Mesenchymal stem cell (in vitro differentiated cells and primary cell): Measurements from ENCODE around the gene PNRC1.
"Not testable (repeated sequence)": the region's sequence is repeated elsewhere in the genome, so short reads cannot be mapped to it uniquely, and the experiment has no call there.

Experiments used
- DNase-seq: peaks from one replicate; pipeline ENCODE4 v3.0.0-alpha.2; 2013
- H2AFZ ChIP-seq: one replicate; pipeline ENCODE4 v1.6.1; 2013; ENCODE audit warnings: low read depth, mild to moderate bottlenecking, control low read depth, inconsistent platforms, low read length, moderate library complexity
- H2AK5ac ChIP-seq: 2 replicates; pipeline ENCODE4 v1.6.1; 2013; ENCODE audit warnings: low read length, moderate library complexity, mild to moderate bottlenecking, inconsistent platforms; ENCODE audit not compliant: severe bottlenecking
- H2BK120ac ChIP-seq: one replicate; pipeline ENCODE4 v1.6.1; 2013; ENCODE audit warnings: low read depth, mild to moderate bottlenecking, inconsistent platforms, low read length, moderate library complexity
- H2BK12ac ChIP-seq, 2 experiments: one replicate each; pipeline ENCODE4 v1.6.1; 2013; ENCODE audit warnings: inconsistent platforms in 2 of 2, low read length in 2 of 2, mild to moderate bottlenecking in 2 of 2, moderate library complexity in 2 of 2, control low read depth in 1 of 2
- H2BK15ac ChIP-seq: one replicate; pipeline ENCODE4 v1.6.1; 2013; ENCODE audit warnings: mild to moderate bottlenecking, low read depth, inconsistent platforms; ENCODE audit not compliant: poor library complexity, severe bottlenecking
- H2BK5ac ChIP-seq: 2 replicates; pipeline ENCODE4 v1.6.1; 2013; ENCODE audit warnings: low read depth, mild to moderate bottlenecking, low read length, control low read depth, inconsistent platforms; ENCODE audit not compliant: poor library complexity, severe bottlenecking
- H3K14ac ChIP-seq, 2 experiments: one replicate each; pipeline ENCODE4 v1.6.1; 2013; ENCODE audit warnings: inconsistent platforms in 2 of 2, low read length in 2 of 2, control low read depth in 1 of 2, mild to moderate bottlenecking in 1 of 2, moderate library complexity in 1 of 2
- H3K18ac ChIP-seq, 2 experiments: one replicate each; pipeline ENCODE4 v1.6.1; 2013; ENCODE audit warnings: inconsistent platforms in 2 of 2, low read length in 2 of 2, control low read depth in 1 of 2, low read depth in 1 of 2, mild to moderate bottlenecking in 1 of 2
- H3K23ac ChIP-seq, 2 experiments: one replicate each; pipeline ENCODE4 v1.6.1; 2013; ENCODE audit warnings: inconsistent platforms in 2 of 2, low read length in 2 of 2, mild to moderate bottlenecking in 2 of 2, moderate library complexity in 2 of 2, control low read depth in 1 of 2
- H3K27ac ChIP-seq: 2 replicates; pipeline ENCODE4 v1.5.1; 2013; ENCODE audit warnings: mild to moderate bottlenecking, moderate library complexity, low read length, control low read depth, inconsistent platforms; ENCODE audit not compliant: poor library complexity, severe bottlenecking
- H3K27me3 ChIP-seq, 2 experiments: 2 replicates each; pipeline versions ENCODE4 v1.6.1 to v1.7.0; 2013; ENCODE audit warnings: low read length in 2 of 2, mild to moderate bottlenecking in 2 of 2, moderate library complexity in 2 of 2, control low read depth in 1 of 2, inconsistent platforms in 1 of 2; ENCODE audit not compliant: control insufficient read depth in 1 of 2, insufficient read depth in 1 of 2
- H3K36me3 ChIP-seq, 2 experiments: 2 replicates each; pipeline versions ENCODE4 v1.6.1 to v1.7.0; 2013; ENCODE audit warnings: low read length in 2 of 2, control low read depth in 1 of 2, inconsistent platforms in 1 of 2, low read depth in 1 of 2, mild to moderate bottlenecking in 1 of 2; ENCODE audit not compliant: insufficient read depth in 2 of 2, control insufficient read depth in 1 of 2
- H3K4ac ChIP-seq, 2 experiments: one replicate each; pipeline ENCODE4 v1.6.1; 2013; ENCODE audit warnings: inconsistent platforms in 2 of 2, low read length in 2 of 2, mild to moderate bottlenecking in 2 of 2, moderate library complexity in 2 of 2, control low read depth in 1 of 2, low read depth in 1 of 2
- H3K4me1 ChIP-seq: 2 replicates; pipeline ENCODE4 v1.6.1; 2013; ENCODE audit warnings: low read depth, low read length, control low read depth; ENCODE audit not compliant: control insufficient read depth, insufficient read depth
- H3K4me2 ChIP-seq: 2 replicates; pipeline ENCODE4 v1.6.1; 2013; ENCODE audit warnings: low read length, mild to moderate bottlenecking, inconsistent platforms; ENCODE audit not compliant: poor library complexity, severe bottlenecking
- H3K4me3 ChIP-seq, 2 experiments: 2 replicates each; pipeline versions ENCODE4 v1.5.1 to v1.7.0; 2013; ENCODE audit warnings: low read length in 2 of 2, mild to moderate bottlenecking in 2 of 2, control low read depth in 1 of 2, low read depth in 1 of 2; ENCODE audit not compliant: insufficient read depth in 1 of 2
- H3K79me1 ChIP-seq: replicated peaks from 2 replicates; pipeline ENCODE4 v1.6.1; 2013; ENCODE audit warnings: mild to moderate bottlenecking, control low read depth, low read length, inconsistent platforms; ENCODE audit not compliant: poor library complexity, severe bottlenecking
- H3K9ac ChIP-seq: 2 replicates; pipeline ENCODE4 v1.7.0; 2013; ENCODE audit warnings: mild to moderate bottlenecking, low read length, moderate library complexity
- H3K9me3 ChIP-seq: 2 replicates; pipeline ENCODE4 v1.7.0; 2013; ENCODE audit warnings: mild to moderate bottlenecking, low read length; ENCODE audit not compliant: control insufficient read depth
- H4K8ac ChIP-seq: one replicate; pipeline ENCODE4 v1.6.1; 2013; ENCODE audit warnings: inconsistent platforms, mild to moderate bottlenecking, low read length, moderate library complexity
- H4K91ac ChIP-seq: one replicate; pipeline ENCODE4 v1.6.1; 2013; ENCODE audit warnings: mild to moderate bottlenecking, low read length, inconsistent platforms
- WGBS: methylation state at CpG from one replicate; pipeline ENCODE4 v1.1.7; 2013; ENCODE audit warnings: mixed read lengths; 5-methylcytosine and 5-hydroxymethylcytosine counted together

PNRC1 gene

GRCh38 chr6:89037901-89038293, 42.7 kb upstream of the PNRC1 start:
- not testable (repeated sequence) for H3K36me3 ChIP-seq, H3K27me3 ChIP-seq, H2AK5ac ChIP-seq, H3K9ac ChIP-seq, H3K4me1 ChIP-seq, H2BK15ac ChIP-seq, H2BK5ac ChIP-seq, H3K18ac ChIP-seq, H4K8ac ChIP-seq, H2BK120ac ChIP-seq, H3K27ac ChIP-seq, H2BK12ac ChIP-seq, H3K79me1 ChIP-seq, H3K14ac ChIP-seq, DNase-seq, H3K4me2 ChIP-seq, H3K23ac ChIP-seq, H3K4ac ChIP-seq, H2AFZ ChIP-seq, H4K91ac ChIP-seq
- Histone ChIP-seq H3K9me3 (peaks cover 15% of the 10 kb centered on the region), H3K4me3 (peak overlapping the region in 1 of 2 experiments; percentile 7)

GRCh38 chr6:89042664-89043063, 37.9 kb upstream of the PNRC1 start:
- no peak overlapping the region for H2BK12ac ChIP-seq
- no peaks in the 10 kb centered on the region for H3K27me3 ChIP-seq
- H3K18ac ChIP-seq: no peak overlapping the region
- H4K8ac ChIP-seq: no peak overlapping the region
- no peak overlapping the region for H2AK5ac ChIP-seq
- no peak overlapping the region for H3K4me2 ChIP-seq
- no peak overlapping the region for H3K4ac ChIP-seq
- no peak overlapping the region for H3K27ac ChIP-seq
- H3K79me1 ChIP-seq: no peaks in the 10 kb centered on the region
- 86% methylated on average over 2 of the region's 3 CpGs for WGBS
- H2BK120ac ChIP-seq: no peak overlapping the region
- H3K9ac ChIP-seq: no peak overlapping the region
- H2AFZ ChIP-seq: no peak overlapping the region
- H3K4me3 ChIP-seq: no peak overlapping the region
- H3K9me3 ChIP-seq: peaks cover 13% of the 10 kb centered on the region
- H3K14ac ChIP-seq: no peak overlapping the region
- H2BK5ac ChIP-seq: no peak overlapping the region
- no peak overlapping the region for H4K91ac ChIP-seq
- H3K23ac ChIP-seq: no peak overlapping the region
- H2BK15ac ChIP-seq: no peak overlapping the region
- no peak for DNase-seq
- H3K4me1 ChIP-seq: no peaks in the 10 kb centered on the region
- H3K36me3 ChIP-seq: no peaks in the 10 kb centered on the region

GRCh38 chr6:89044328-89045010, 36.1 kb upstream of the PNRC1 start:
- Histone ChIP-seq H3K4me1 (no peaks in the 10 kb centered on the region), H3K36me3 (no peaks in the 10 kb centered on the region), H3K79me1 (no peaks in the 10 kb centered on the region), H3K14ac (no peak overlapping the region), H3K27me3 (no peaks in the 10 kb centered on the region), H2AK5ac (no peak overlapping the region), H2BK120ac (no peak overlapping the region), H3K4me2 (no peak overlapping the region), H3K9me3 (no peaks in the 10 kb centered on the region), H3K18ac (no peak overlapping the region), H3K23ac (no peak overlapping the region), H2BK5ac (no peak overlapping the region), H3K4me3 (no peak overlapping the region), H4K8ac (no peak overlapping the region), H3K4ac (no peak overlapping the region), H2AFZ (no peak overlapping the region), H3K9ac (no peak overlapping the region), H2BK15ac (no peak overlapping the region), H3K27ac (no peak overlapping the region), H2BK12ac (no peak overlapping the region), H4K91ac (no peak overlapping the region)
- 98% methylated on average over 2 of the region's 8 CpGs for WGBS
- DNase-seq: no peak

- no peak overlapping the region for H2BK15ac ChIP-seq
- H3K9ac ChIP-seq: no peak overlapping the region
- no peak overlapping the region for H3K27ac ChIP-seq
- no peak overlapping the region for H3K4me3 ChIP-seq
- H4K91ac ChIP-seq: peak overlapping the region; percentile 56
- WGBS: 100% methylated on average over 3 of the region's 4 CpGs
- H2AFZ ChIP-seq: no peak overlapping the region
- H2BK120ac ChIP-seq: no peak overlapping the region
- H3K4me2 ChIP-seq: no peak overlapping the region
- H2BK12ac ChIP-seq: peak overlapping the region in 1 of 2 experiments; percentile 11
- H3K18ac ChIP-seq: peak overlapping the region in 1 of 2 experiments; percentile 74
- DNase-seq: no peak
- H3K4ac ChIP-seq: no peak overlapping the region
- H3K27me3 ChIP-seq: no peaks in the 10 kb centered on the region
- H2AK5ac ChIP-seq: no peak overlapping the region
- no peaks in the 10 kb centered on the region for H3K36me3 ChIP-seq
- H3K9me3 ChIP-seq: no peaks in the 10 kb centered on the region
- no peak overlapping the region for H3K23ac ChIP-seq
- H2BK5ac ChIP-seq: no peak overlapping the region
- peak overlapping the region in 1 of 2 experiments; percentile 87 for H3K14ac ChIP-seq
- no peaks in the 10 kb centered on the region for H3K4me1 ChIP-seq
- no peak overlapping the region for H4K8ac ChIP-seq
- no peaks in the 10 kb centered on the region for H3K79me1 ChIP-seq
These were observed 35.6 kb upstream of the PNRC1 start for GRCh38 chr6:89045011-89045387.
